ENCODE measurements around the gene OR2G2. TPM values are rescaled to one million over a fixed set of nuclear protein-coding genes. Genes with fewer than 3 reads are reported as not detected.

The OR2G2 gene
- total RNA-seq, 1 experiment from 2014 or later: not detected

GRCh38 chr1:247638781-247639180 is 50.6 kb downstream of the OR2G2 start:
- Histone ChIP-seq H3K36me3 (ENCODE audit: control insufficient read depth, insufficient read depth, low read length) (no peaks in the 10 kb centered on the region), H3K4me1 (no peaks in the 10 kb centered on the region), H3K9me3 (no peaks in the 10 kb centered on the region), H3K4me3 (ENCODE audit: low read depth, low read length) (no peak overlapping the region), H3K27me3 (replicated peaks; ENCODE audit: control insufficient read depth, insufficient read depth, low read length) (no peaks in the 10 kb centered on the region)
- Mint-ChIP-seq H3K36me3 (ENCODE audit: insufficient read depth, unreplicated experiment) (no peaks in the 10 kb centered on the region), H3K4me3 (ENCODE audit: unreplicated experiment) (no peak overlapping the region), H3K27me3 (ENCODE audit: insufficient read depth, unreplicated experiment) (peaks cover 5% of the 10 kb centered on the region), H3K4me1 (ENCODE audit: low read depth, unreplicated experiment) (no peaks in the 10 kb centered on the region), H3K9me3 (ENCODE audit: unreplicated experiment) (no peaks in the 10 kb centered on the region), H3K27ac (ENCODE audit: unreplicated experiment) (no peak overlapping the region)
- TF ChIP-seq CTCF (IDR thresholded peaks at IDR 0.05; ENCODE audit: insufficient read depth in 1 of 2, low read depth in 1 of 2, low read length in 1 of 2, severe bottlenecking in 1 of 2, unreplicated experiment in 1 of 2): no peak
- ChIA-PET CTCF (no interaction called here), POLR2A (no interaction called here)
- no TSS peak for BruUV-seq (replicated peaks)
- no peak for DNase-seq
- intact Hi-C loops (cut with micrococcal nuclease; ENCODE audit: unreplicated experiment): no loop called here

Other genes starting within 250 kb of the OR2G2 start
- gene NLRP3, start 172.2 kb upstream of the OR2G2 start, total RNA-seq (2022): not detected in 2 replicates
- gene OR2B11, start 130.3 kb upstream of the OR2G2 start, total RNA-seq (2022): not detected in 2 replicates
- gene OR2C3, start 51.9 kb upstream of the OR2G2 start, total RNA-seq (2022): not detected in 2 replicates
- gene GCSAML, start 39.2 kb upstream of the OR2G2 start, total RNA-seq (2022): not detected in 2 replicates
- gene OR2G3, start 17.2 kb downstream of the OR2G2 start, total RNA-seq (2022): not detected in 2 replicates
- gene OR13G1, start 91.4 kb downstream of the OR2G2 start, total RNA-seq (2022): not detected in 2 replicates
- not detected in 2 replicates for gene OR6F1, start 128.3 kb downstream of the OR2G2 start, total RNA-seq (2022)
- gene OR14K1, start 150.3 kb downstream of the OR2G2 start, total RNA-seq (2022): not detected in 2 replicates
- gene OR14A2, start 159.8 kb downstream of the OR2G2 start, total RNA-seq (2022): not detected in 2 replicates
- not detected in 2 replicates for gene OR1C1, start 172.2 kb downstream of the OR2G2 start, total RNA-seq (2022)
- not detected in 2 replicates for gene OR14A16, start 235.8 kb downstream of the OR2G2 start, total RNA-seq (2022)